NCI-H2196 treated with DMSO at 0.1 percent for 48 hours (cell line): Measurements from ENCODE around the gene ENPP1.
A peak's percentile ranks its signal among the peaks of the same experiment; 100 is the strongest.
"Not testable (repeated sequence)": the region's sequence is repeated elsewhere in the genome, so short reads cannot be mapped to it uniquely, and the experiment has no call there.

Source experiments
- DNase-seq: peaks from one replicate; lab custom pipeline; 2025; ENCODE audit not compliant: unreplicated experiment; lab: John Stamatoyannopoulos, UW

The ENPP1 gene

GRCh38 chr6:131914234-131914633 lies 106.4 kb downstream of the ENPP1 start:
- no peak for DNase-seq

DNA sequence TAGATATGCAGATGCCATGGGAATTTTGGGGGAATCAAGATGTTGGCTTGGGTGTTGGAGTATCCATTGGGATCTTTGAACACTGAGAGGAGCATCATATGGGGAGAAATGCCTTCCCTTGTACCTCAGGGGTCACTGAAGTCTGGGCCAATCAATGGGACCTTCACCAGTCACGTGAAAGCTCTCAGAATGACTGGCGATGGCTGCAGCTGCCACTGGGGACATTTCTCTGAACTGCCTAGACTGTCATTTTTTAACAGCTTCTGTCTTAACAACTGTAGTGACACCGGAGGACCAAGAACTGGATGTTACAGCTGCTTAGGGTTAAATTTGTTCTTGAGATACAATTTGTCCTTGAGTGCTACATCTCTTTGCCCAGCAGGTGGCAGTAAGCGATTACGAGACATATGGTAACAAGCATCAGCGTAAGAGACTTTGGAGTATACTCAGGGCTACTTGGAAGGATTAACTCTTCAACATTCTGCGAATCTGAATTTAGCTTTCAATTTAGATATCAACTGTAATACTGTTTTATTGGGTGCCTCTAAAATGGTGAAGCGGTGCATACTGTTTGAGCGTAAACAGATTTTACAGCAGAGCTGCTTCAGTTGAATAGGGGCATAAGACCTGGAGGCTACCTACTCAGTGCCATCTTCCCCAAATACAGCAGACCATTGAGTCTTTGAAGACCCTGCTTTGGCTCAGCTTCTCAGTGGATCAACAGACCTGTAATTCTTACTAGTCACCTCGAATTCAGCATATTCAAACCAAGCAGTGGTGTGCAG lies 107.3 kb downstream of the ENPP1 start:
- DNase-seq = peak; percentile 4

- not testable (repeated sequence) for DNase-seq
Measured at GRCh38 chr6:131916091-131916796, 108.4 kb downstream of the ENPP1 start.

DNA sequence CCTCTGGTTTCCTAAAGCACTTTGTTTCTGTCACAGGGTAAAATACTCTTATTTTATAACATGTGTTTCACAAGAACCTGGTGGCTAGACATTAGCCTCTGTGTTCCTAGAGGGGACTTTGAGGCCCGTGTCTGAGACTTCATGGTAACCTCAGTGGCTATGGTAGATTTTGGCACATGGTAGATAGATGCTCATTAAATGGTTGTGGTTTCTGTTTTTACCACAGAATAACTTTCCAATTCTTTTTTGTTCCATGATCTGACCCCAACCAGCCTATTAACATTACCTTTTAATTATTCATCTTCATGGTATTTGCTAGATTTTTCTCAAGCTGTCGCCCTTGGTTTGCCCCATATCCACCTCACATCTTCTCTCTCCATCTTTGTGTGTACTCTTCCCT lies 109.0 kb downstream of the ENPP1 start:
- DNase-seq = no peak

GRCh38 chr6:131917318-131917717 lies 109.5 kb downstream of the ENPP1 start:
- no peak for DNase-seq

DNA sequence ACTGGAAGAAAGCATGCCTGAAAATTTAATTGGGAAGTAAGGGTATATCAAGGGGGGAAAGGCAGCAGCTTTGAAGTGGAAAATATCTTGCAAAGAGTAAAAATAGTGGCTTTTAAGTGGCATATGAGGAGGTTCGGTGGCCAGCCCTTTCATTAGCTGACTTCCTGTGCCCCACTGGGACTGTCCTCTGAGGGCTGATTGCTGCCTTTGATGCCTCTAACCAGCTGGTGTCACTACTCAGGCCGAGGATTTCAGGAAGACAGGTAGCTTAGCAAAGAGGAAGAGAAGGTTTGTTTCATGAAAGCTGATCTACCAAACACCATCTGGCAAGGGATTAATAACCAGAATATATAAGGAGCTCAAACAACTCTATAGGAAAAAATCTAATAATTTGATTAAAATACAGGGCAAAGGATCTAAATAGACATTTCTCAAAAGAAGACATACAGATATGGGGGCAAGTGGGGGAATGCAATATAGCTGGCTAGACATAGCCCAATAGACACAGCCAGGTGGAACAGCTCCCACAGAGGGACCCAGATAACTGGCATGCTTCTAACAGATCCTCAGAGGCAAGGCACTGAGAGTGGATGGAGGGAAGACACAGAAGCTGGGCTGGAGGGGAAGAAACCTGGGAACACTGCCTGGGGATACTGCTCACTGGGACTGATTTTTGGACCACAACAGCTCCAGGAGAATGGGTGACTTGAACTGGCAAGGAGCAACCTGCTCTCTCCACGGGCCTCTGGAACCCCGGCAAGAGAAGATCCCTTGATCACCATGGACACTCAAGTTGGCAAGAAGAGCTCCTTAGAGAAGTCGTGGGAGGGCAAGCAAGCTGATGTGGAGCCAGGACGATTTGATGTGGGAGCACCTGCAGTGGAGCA lies 110.2 kb downstream of the ENPP1 start:
- DNase-seq = no peak

DNA sequence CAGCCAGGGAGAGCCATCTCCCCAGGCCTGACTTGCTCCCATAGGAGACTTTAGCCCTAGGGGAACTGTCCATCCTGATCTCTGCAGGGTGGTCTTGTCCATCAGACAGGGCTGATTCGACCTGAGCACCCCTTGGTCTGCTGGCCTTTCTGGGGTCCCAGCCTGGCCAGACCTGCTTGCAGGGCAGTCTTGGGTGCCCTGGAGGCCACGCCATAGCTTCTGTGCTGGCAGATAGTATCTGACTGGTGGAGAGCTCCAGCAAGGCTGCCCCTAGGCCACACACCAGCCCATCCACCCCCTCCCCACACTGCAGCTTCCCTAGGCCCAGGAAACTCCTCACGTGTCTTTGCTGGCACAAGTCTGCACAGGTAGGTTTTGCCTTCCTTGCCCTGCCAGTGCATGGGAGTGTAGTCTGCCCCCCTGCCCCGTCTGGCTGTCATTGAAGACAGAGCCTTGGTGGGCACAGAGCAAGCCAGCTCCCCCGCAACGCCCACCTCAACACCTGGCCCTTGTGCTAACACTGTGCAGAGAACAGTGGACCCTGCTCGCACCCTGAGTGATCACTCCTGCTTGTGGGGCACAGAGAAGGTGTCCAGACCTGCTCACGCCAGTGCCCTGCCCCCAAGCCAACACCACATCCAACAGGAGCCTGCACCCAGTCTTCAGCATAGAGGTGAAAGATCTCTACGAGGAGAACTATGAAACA lies 111.0 kb downstream of the ENPP1 start:
- DNase-seq = no peak

GRCh38 chr6:131920656-131921055 lies 112.8 kb downstream of the ENPP1 start:
- no peak for DNase-seq

- DNase-seq = peak; percentile 20
Measured at GRCh38 chr6:131923356-131923755, 115.5 kb downstream of the ENPP1 start.

DNA sequence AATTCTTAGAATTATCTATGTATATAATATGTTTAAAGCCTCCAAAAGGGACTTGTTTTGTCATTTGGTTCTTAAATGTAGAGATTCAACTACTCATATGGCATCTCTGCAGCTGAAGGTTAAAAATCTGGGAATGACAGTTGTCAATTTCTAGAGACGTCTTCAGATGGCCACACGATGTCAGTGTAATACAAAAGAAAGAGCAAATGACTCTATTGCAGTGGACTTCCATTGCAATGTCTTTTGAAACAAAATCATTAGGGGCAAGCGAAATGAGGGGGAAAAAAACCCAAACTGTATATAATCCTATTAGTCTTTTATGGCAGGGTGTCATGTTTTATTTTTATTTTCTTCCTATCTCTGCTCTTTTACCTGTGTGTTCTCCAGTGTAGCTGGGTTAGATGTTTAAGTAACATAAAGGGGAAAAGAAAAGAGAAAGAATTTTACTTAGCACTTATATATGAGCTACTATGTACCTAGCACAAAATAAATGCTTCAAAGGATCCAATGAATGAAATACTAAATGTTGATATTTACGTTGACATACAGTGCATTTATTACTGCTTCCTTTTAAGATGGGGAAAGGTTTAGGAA lies 117.2 kb downstream of the ENPP1 start:
- no peak for DNase-seq

GRCh38 chr6:131929264-131929663 lies 121.4 kb downstream of the ENPP1 start:
- DNase-seq = no peak

- no peak for DNase-seq
Measured at GRCh38 chr6:131929976-131930375, 122.2 kb downstream of the ENPP1 start.

DNA sequence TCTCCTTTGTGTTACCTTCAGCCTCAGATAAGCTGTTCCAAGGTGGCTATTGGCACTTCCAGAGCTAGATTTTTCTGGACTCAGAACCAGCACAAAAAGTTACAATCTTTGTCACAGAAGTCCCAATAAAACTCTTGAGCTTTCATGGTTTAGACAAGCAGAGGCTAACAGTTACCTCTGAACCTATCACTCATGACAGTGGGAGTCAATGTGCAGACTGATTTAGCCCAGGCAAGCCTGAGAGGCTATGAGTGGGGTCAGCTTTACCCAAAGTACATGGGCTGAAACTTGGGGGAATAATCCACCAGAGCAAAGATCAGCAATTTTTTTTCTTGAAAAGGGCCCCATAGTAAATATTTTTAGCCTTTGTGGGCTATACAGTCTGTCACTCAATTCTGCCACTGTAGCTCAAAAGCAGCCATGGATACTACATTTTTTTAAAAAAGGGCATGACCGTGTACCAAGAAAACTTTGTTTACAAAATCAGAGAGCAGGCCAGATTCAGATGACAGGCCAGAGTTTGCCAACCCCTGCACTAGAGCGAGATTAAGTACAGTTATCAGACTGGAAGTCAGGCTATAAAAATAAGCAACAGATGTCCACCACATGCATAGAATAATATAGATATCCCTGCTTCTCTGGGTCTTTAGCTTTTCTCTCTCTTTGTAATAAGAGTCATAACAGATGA lies 123.4 kb downstream of the ENPP1 start:
- no peak for DNase-seq

- DNase-seq = no peak
Measured at GRCh38 chr6:131936156-131936555, 128.3 kb downstream of the ENPP1 start.

GRCh38 chr6:131937226-131937625 lies 129.4 kb downstream of the ENPP1 start:
- no peak for DNase-seq

DNA sequence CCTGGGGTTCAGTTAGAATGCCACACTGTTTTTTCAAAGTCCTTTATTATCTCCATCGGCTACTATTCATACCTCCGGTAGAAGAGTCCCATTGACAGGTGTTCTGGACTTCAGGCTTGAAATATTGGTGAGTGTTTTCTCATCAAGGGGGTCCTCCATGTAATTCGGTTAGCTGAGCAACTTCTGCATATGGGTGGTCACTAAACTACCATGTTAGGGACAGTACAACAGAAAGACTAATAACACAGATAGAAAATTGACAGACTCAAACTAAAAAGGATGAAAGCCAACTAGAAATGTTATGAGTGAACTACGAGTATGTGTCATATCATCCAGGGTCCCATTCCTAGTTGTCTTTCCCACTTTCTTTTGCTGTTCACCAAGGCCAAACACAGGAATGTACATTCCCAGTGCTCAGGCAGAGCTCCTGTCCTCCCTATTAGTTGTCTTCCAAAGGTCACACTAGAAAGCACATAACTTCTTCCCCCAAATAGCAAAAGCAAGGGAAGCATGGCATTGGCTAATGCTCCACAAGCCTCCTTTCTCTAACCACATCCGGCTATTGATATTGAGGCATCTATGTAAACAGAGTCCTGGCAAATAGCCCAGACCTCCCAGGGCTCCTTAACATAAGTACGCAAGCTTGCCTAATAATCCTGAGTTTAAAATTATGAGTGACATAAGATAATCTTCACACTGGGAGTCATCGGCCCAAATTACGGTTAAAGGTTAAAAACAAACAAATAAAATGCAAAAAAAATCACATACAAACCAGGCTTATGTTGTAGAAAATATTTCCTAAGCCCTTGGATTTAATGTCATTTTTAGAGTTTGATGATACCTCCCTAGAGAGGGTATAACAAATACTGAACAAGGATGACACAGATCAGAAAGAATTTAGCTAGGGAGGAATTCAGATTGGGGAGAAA lies 130.1 kb downstream of the ENPP1 start:
- DNase-seq = no peak
